HCT116 (cell line): ENCODE measurements around the gene DENND5B. TPM values are rescaled to one million over a fixed set of nuclear protein-coding genes. Genes with fewer than 3 reads are reported as not detected.

Experiments used
- ATAC-seq: fragments of 200-7000 bp; cut with Tn5 transposase; 2 replicates; pipeline ENCODE4 v1.9.1; 2020; ENCODE audit warnings: mild to moderate bottlenecking, moderate library complexity
- BruUV-seq: library from RNA; stranded (reverse); fragments of 400-500 nt; replicated peaks from 2 replicates; lab custom pipeline; 2021; lab: Mats Ljungman, UMichigan
- CTCF ChIA-PET: fragments of 300-600 bp; sonication (Branson Sonifier 250); formaldehyde crosslinking; loops from one replicate; lab custom pipeline; 2021; ENCODE audit warnings: antibody characterized with exemption; lab: Charles Lee
- POLR2A ChIA-PET: fragments of 300-600, 350-600 bp; sonication (Branson Sonifier 250); formaldehyde crosslinking; loops from one replicate; lab custom pipeline; 2021; ENCODE audit warnings: antibody characterized with exemption; lab: Charles Lee
- RAD21 ChIA-PET, 2 experiments: fragments of 300-600 bp; sonication (Branson Sonifier 250); formaldehyde crosslinking; loops; one replicate each; lab custom pipeline; 2023; ENCODE audit warnings: low total read pairs in 2 of 2; ENCODE audit not compliant: uncharacterized antibody in 2 of 2, unreplicated experiment in 2 of 2, low non-redundant PET in 1 of 2; lab: Charles Lee
- DNase-seq: peaks from one replicate; pipeline ENCODE4 v3.0.0-alpha.2; 2010; ENCODE audit warnings: low read depth, low spot score
- H2AFZ ChIP-seq: fragments of 200-600 bp; shearing (Covaris generic), sonication (generic); 2 replicates; pipeline ENCODE4 v1.6.1; 2017; ENCODE audit warnings: low read depth, mixed run types, mixed read lengths, antibody characterized with exemption, low read length; ENCODE audit not compliant: poor library complexity, severe bottlenecking
- H3K27ac ChIP-seq: 2 replicates; pipeline ENCODE4 v1.5.1; 2012; ENCODE audit warnings: low read depth, low read length
- H3K27me3 ChIP-seq: fragments of 200-600 bp; sonication (generic); 2 replicates; pipeline ENCODE4 v1.6.1; 2016; ENCODE audit warnings: mixed run types, low read length, mixed read lengths; ENCODE audit not compliant: insufficient read depth
- H3K36me3 ChIP-seq, 2 experiments: fragments of 200-500 bp in 1 of 2; fragments of 200-600 bp in 1 of 2; sonication (Bioruptor generic) in 1 of 2; sonication (generic) in 1 of 2; 2 replicates each; pipeline versions ENCODE4 v1.5.1 to v1.6.1; 2014 to 2016; ENCODE audit warnings: low read length in 2 of 2, inconsistent platforms in 1 of 2, mixed read lengths in 1 of 2, mixed run types in 1 of 2; ENCODE audit not compliant: insufficient read depth in 2 of 2, control insufficient read depth in 1 of 2
- H3K4me1 ChIP-seq, 2 experiments: fragments of 200-600 bp in 1 of 2; sonication (generic) in 1 of 2; 2 replicates each; pipeline versions ENCODE4 v1.5.1 to v1.6.1; 2012 to 2017; ENCODE audit warnings: low read length in 2 of 2, inconsistent platforms in 1 of 2, mild to moderate bottlenecking in 1 of 2, mixed read lengths in 1 of 2, mixed run types in 1 of 2, moderate library complexity in 1 of 2; ENCODE audit not compliant: insufficient read depth in 2 of 2, control insufficient read depth in 1 of 2
- H3K4me2 ChIP-seq: fragments of 200-600 bp; sonication (generic); 2 replicates; pipeline ENCODE4 v1.6.1; 2017; ENCODE audit warnings: mixed run types, low read length, mixed read lengths
- H3K4me3 ChIP-seq, 2 experiments: fragments of 200-600 bp in 1 of 2; sonication (generic) in 1 of 2; replicated peaks in 1 of 2; 2 replicates each; pipeline ENCODE4 v1.5.1; 2011 to 2016; ENCODE audit warnings: low read length in 2 of 2, control low read depth in 1 of 2, low read depth in 1 of 2, mild to moderate bottlenecking in 1 of 2, mixed read lengths in 1 of 2, mixed run types in 1 of 2
- H3K79me2 ChIP-seq: fragments of 200-600 bp; sonication (generic); 2 replicates; pipeline ENCODE4 v1.6.1; 2017; ENCODE audit warnings: mild to moderate bottlenecking, mixed run types, low read length, moderate library complexity, mixed read lengths; ENCODE audit not compliant: insufficient read depth
- H3K9ac ChIP-seq: fragments of 200-600 bp; sonication (generic); 2 replicates; pipeline ENCODE4 v1.6.1; 2016; ENCODE audit warnings: low read length, mixed read lengths
- H3K9me2 ChIP-seq: fragments of 200-600 bp; sonication (generic), shearing (Covaris generic); 2 replicates; pipeline ENCODE4 v1.6.1; 2017; ENCODE audit warnings: mixed run types, mild to moderate bottlenecking, moderate library complexity; ENCODE audit not compliant: insufficient read depth
- H3K9me3 ChIP-seq, 2 experiments: fragments of 200-500 bp in 1 of 2; fragments of 200-600 bp in 1 of 2; sonication (Bioruptor generic) in 1 of 2; sonication (generic) in 1 of 2; 2 replicates each; pipeline ENCODE4 v1.6.1; 2014 to 2017; ENCODE audit warnings: low read length in 2 of 2, mixed read lengths in 2 of 2, inconsistent platforms in 1 of 2, low read depth in 1 of 2, mild to moderate bottlenecking in 1 of 2, mixed run types in 1 of 2, moderate library complexity in 1 of 2; ENCODE audit not compliant: control insufficient read depth in 1 of 2, insufficient read depth in 1 of 2
- H4K20me1 ChIP-seq: fragments of 200-600 bp; sonication (generic), shearing (Covaris generic); 2 replicates; pipeline ENCODE4 v1.6.1; 2017; ENCODE audit warnings: mixed run types, mild to moderate bottlenecking, moderate library complexity; ENCODE audit not compliant: insufficient read depth
- CBX3 ChIP-seq: IDR thresholded peaks from 2 replicates; pipeline ENCODE4 v1.6.1; 2012; ENCODE audit warnings: low read depth
- CEBPB ChIP-seq: IDR thresholded peaks from 2 replicates; pipeline ENCODE4 v1.6.1; 2012; ENCODE audit warnings: low read depth
- EGR1 ChIP-seq: IDR thresholded peaks from 2 replicates; pipeline ENCODE4 v1.6.1; 2012; ENCODE audit warnings: low read depth
- EZH2 ChIP-seq: fragments of 200-600 bp; sonication (generic); IDR thresholded peaks from 2 replicates; pipeline ENCODE4 v1.6.1; 2017; ENCODE audit warnings: antibody characterized with exemption, mixed run types
- EZH2phosphoT487 ChIP-seq: fragments of 200-600 bp; IDR thresholded peaks from 2 replicates; pipeline ENCODE4 v1.6.1; 2018; ENCODE audit warnings: antibody characterized with exemption, borderline replicate concordance
- FOSL1 ChIP-seq: IDR thresholded peaks from 2 replicates; pipeline ENCODE4 v1.6.1; 2012; ENCODE audit warnings: low read depth
- JUND ChIP-seq: IDR thresholded peaks from 2 replicates; pipeline ENCODE4 v1.6.1; 2012
- POLR2AphosphoS5 ChIP-seq: IDR thresholded peaks from 2 replicates; pipeline ENCODE4 v1.6.1; 2011; ENCODE audit warnings: mild to moderate bottlenecking, low read depth, low read length, moderate library complexity
- RAD21 ChIP-seq: IDR thresholded peaks from 2 replicates; pipeline ENCODE4 v1.6.1; 2012; ENCODE audit warnings: low read depth, mild to moderate bottlenecking
- SIN3A ChIP-seq: IDR thresholded peaks from 2 replicates; pipeline ENCODE4 v1.6.1; 2012; ENCODE audit warnings: low read depth
- SRF ChIP-seq: IDR thresholded peaks from 2 replicates; pipeline ENCODE4 v1.6.1; 2012; ENCODE audit warnings: low read depth
- TCF7L2 ChIP-seq: IDR thresholded peaks from 2 replicates; pipeline ENCODE4 v1.7.0; 2011; ENCODE audit warnings: borderline replicate concordance, inconsistent platforms; ENCODE audit not compliant: insufficient read depth, insufficient read length; ENCODE audit errors: extremely low read depth
- intact Hi-C: fragments of 100-400 bp; cut with micrococcal nuclease; formaldehyde crosslinking; loops from 2 replicates; pipeline ENCODE4 v1.10.0; 2022
- total RNA-seq: library from RNA; stranded (reverse); gene quantifications from one replicate; pipeline ENCODE4 v1.2.1, GENCODE V29; 2021; ENCODE audit not compliant: unreplicated experiment
- TF ChIP-seq, protein P1 (sequence below): IDR thresholded peaks from 2 replicates; pipeline ENCODE4 v1.6.1; 2012; ENCODE audit warnings: low read depth
- TF ChIP-seq, protein P2 (sequence below), 3 experiments: fragments of 200-600 bp in 1 of 3; sonication (generic) in 1 of 3; IDR thresholded peaks in 2 of 3; conservative IDR thresholded peaks in 1 of 3; 2 replicates each; pipeline ENCODE4 v1.5.1; 2012 to 2017; ENCODE audit warnings: low read depth in 2 of 3, low read length in 2 of 3, antibody characterized with exemption in 1 of 3, borderline replicate concordance in 1 of 3, control low read depth in 1 of 3, mild to moderate bottlenecking in 1 of 3, mixed read lengths in 1 of 3, mixed run types in 1 of 3, moderate library complexity in 1 of 3; ENCODE audit not compliant: insufficient read depth in 1 of 3

Gene DENND5B
- total RNA-seq, 1 experiment from 2014 or later: 19.2 TPM

DNA sequence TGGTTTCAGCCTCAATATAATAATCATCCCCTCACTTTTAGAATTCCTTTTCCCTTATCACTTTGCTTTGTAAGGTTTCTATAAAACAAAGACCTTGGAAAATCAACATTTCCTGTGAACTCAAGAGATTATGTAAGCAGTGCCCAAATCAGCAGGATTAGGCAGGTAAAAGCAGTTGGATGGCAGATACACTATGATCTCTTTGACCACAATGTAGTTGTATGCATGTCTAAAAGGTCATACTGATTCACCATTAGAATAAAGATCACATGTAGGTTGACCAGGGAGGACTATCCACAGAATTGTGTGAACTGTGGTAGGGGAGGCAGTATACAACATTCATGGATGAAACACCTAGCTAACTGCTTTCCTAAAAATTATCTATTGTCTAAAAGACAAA lies 57.5 kb downstream of the DENND5B start (continued):
- TF ChIP-seq, protein P1, sequence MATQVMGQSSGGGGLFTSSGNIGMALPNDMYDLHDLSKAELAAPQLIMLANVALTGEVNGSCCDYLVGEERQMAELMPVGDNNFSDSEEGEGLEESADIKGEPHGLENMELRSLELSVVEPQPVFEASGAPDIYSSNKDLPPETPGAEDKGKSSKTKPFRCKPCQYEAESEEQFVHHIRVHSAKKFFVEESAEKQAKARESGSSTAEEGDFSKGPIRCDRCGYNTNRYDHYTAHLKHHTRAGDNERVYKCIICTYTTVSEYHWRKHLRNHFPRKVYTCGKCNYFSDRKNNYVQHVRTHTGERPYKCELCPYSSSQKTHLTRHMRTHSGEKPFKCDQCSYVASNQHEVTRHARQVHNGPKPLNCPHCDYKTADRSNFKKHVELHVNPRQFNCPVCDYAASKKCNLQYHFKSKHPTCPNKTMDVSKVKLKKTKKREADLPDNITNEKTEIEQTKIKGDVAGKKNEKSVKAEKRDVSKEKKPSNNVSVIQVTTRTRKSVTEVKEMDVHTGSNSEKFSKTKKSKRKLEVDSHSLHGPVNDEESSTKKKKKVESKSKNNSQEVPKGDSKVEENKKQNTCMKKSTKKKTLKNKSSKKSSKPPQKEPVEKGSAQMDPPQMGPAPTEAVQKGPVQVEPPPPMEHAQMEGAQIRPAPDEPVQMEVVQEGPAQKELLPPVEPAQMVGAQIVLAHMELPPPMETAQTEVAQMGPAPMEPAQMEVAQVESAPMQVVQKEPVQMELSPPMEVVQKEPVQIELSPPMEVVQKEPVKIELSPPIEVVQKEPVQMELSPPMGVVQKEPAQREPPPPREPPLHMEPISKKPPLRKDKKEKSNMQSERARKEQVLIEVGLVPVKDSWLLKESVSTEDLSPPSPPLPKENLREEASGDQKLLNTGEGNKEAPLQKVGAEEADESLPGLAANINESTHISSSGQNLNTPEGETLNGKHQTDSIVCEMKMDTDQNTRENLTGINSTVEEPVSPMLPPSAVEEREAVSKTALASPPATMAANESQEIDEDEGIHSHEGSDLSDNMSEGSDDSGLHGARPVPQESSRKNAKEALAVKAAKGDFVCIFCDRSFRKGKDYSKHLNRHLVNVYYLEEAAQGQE: no peak
- TF ChIP-seq, protein P2, sequence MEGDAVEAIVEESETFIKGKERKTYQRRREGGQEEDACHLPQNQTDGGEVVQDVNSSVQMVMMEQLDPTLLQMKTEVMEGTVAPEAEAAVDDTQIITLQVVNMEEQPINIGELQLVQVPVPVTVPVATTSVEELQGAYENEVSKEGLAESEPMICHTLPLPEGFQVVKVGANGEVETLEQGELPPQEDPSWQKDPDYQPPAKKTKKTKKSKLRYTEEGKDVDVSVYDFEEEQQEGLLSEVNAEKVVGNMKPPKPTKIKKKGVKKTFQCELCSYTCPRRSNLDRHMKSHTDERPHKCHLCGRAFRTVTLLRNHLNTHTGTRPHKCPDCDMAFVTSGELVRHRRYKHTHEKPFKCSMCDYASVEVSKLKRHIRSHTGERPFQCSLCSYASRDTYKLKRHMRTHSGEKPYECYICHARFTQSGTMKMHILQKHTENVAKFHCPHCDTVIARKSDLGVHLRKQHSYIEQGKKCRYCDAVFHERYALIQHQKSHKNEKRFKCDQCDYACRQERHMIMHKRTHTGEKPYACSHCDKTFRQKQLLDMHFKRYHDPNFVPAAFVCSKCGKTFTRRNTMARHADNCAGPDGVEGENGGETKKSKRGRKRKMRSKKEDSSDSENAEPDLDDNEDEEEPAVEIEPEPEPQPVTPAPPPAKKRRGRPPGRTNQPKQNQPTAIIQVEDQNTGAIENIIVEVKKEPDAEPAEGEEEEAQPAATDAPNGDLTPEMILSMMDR (IDR thresholded peaks at IDR 0.05 in 2 of 3, conservative IDR thresholded peaks at IDR 0.05 in 1 of 3; ENCODE audit: borderline replicate concordance in 1 of 3, insufficient read depth in 1 of 3, low read depth in 2 of 3, low read length in 2 of 3): no peak
- TF ChIP-seq RAD21: no peak
- no peak for TF ChIP-seq CEBPB
- no peak for TF ChIP-seq TCF7L2
- no peak for TF ChIP-seq SRF
- TF ChIP-seq FOSL1: no peak
- TF ChIP-seq EGR1: no peak
- no peak for TF ChIP-seq EZH2phosphoT487
- TF ChIP-seq POLR2AphosphoS5: no peak
- TF ChIP-seq, all 23 proteins: peak for 0

DNA sequence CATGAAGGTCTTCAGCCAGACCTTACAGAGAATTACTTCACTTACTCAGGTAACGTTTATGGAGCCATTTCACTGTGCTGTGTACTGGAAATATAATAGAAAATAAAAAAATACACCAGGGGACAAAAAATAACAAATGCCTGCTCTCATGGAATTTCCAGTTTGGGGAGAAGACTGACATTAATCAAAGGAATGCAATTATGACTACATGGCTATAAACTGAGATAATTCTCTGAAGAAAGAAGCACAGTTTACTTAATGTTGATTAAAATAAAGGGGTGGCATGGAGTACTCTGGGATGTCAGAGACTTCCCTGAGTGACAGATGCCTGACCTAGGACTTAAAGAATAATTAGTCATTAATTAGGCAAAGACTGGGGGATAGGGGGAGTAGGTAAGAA lies 59.0 kb downstream of the DENND5B start:
- no peak overlapping the region for H3K4me3 ChIP-seq
- no peaks in the 10 kb centered on the region for H3K9me3 ChIP-seq
- H3K27ac ChIP-seq: no peak overlapping the region
- TF ChIP-seq SRF: no peak
- no peak for TF ChIP-seq EGR1
- TF ChIP-seq CBX3: no peak
- no peak for TF ChIP-seq EZH2
- TF ChIP-seq SIN3A: no peak
- no peak for TF ChIP-seq JUND
- no peak for TF ChIP-seq RAD21
- RAD21 ChIA-PET: no interaction called here
- no peak overlapping the region for H3K9ac ChIP-seq
- H2AFZ ChIP-seq: no peak overlapping the region
- intact Hi-C loops: no loop called here
- no peaks in the 10 kb centered on the region for H3K36me3 ChIP-seq
- peaks cover 11 to 26% of the 10 kb centered on the region in 2 experiments; a peak in 3 of 4 replicates for H3K4me1 ChIP-seq
- DNase-seq: no peak
- no peak for ATAC-seq
- H3K4me2 ChIP-seq: no peak overlapping the region
- BruUV-seq: no TSS peak
- CTCF ChIA-PET: no interaction called here
- no peaks in the 10 kb centered on the region for H4K20me1 ChIP-seq
- H3K27me3 ChIP-seq: no peaks in the 10 kb centered on the region
- H3K9me2 ChIP-seq: no peaks in the 10 kb centered on the region
- H3K79me2 ChIP-seq: peaks cover 26% of the 10 kb centered on the region
- POLR2A ChIA-PET: no interaction called here
